GM12878 (cell line): ENCODE data around the gene HIVEP3. TPM values are rescaled to one million over a fixed set of nuclear protein-coding genes. Genes with fewer than 3 reads are reported as not detected.

ENCODE experiments used
- ATAC-seq: fragments of 200-7000 bp; cut with Tn5 transposase; 3 replicates; pipeline ENCODE4 v1.9.1; 2020; ENCODE audit warnings: mild to moderate bottlenecking, moderate library complexity
- BruUV-seq: library from RNA; stranded (reverse); fragments of 400-500 nt; replicated peaks from 2 replicates; lab custom pipeline; 2021; lab: Mats Ljungman, UMichigan
- CTCF ChIA-PET: fragments of 300-600 bp; sonication (Branson Sonifier 250); formaldehyde crosslinking; extraction: SDS; loops from one replicate; lab custom pipeline; 2021; ENCODE audit warnings: inconsistent platforms; lab: Yijun Ruan, JAX
- POLR2A ChIA-PET: fragments of 350-600 bp; formaldehyde crosslinking; extraction: SDS; loops from one replicate; lab custom pipeline; 2021; ENCODE audit warnings: inconsistent platforms; lab: Charles Lee
- RAD21 ChIA-PET: fragments of 300-600 bp; sonication (Branson Sonifier 250); formaldehyde crosslinking; loops from one replicate; lab custom pipeline; 2023; ENCODE audit warnings: antibody characterized with exemption; ENCODE audit not compliant: unreplicated experiment; lab: Charles Lee
- SMC1A ChIA-PET: fragments of 300-600 bp; sonication (Branson Sonifier 250); formaldehyde crosslinking; loops from one replicate; lab custom pipeline; 2023; ENCODE audit not compliant: unreplicated experiment, uncharacterized antibody; lab: Charles Lee
- DNase-seq: peaks from one replicate; pipeline ENCODE4 v3.0.0-alpha.2; 2011; ENCODE audit warnings: low read depth, low spot score
- FAIRE-seq: peaks from 3 replicates; lab custom pipeline; 2011; peaks lifted over from hg19 to GRCh38; lab: Jason Lieb, UNC
- H2AFZ ChIP-seq: 2 replicates; pipeline ENCODE4 v1.6.0; 2011; ENCODE audit warnings: low read depth, low read length, control low read depth; ENCODE audit not compliant: control insufficient read depth
- H3K27ac ChIP-seq: 2 replicates; pipeline ENCODE4 v1.5.1; 2011; ENCODE audit warnings: control low read depth; ENCODE audit not compliant: control insufficient read depth, insufficient read depth
- H3K27me3 ChIP-seq, 2 experiments: replicated peaks in 1 of 2; 2 replicates each; pipeline versions ENCODE4 v1.6.0 to v1.6.1; 2011; ENCODE audit warnings: low read length in 1 of 2; ENCODE audit not compliant: control insufficient read depth in 2 of 2, insufficient read depth in 2 of 2
- H3K36me3 ChIP-seq, 2 experiments: 2 replicates each; pipeline ENCODE4 v1.5.1; 2011; ENCODE audit warnings: low read length in 1 of 2; ENCODE audit not compliant: control insufficient read depth in 2 of 2, insufficient read depth in 2 of 2
- H3K4me1 ChIP-seq: 2 replicates; pipeline ENCODE4 v1.6.1; 2011; ENCODE audit warnings: mild to moderate bottlenecking, low read length, moderate library complexity, mixed read lengths; ENCODE audit not compliant: control insufficient read depth, insufficient read depth
- H3K4me2 ChIP-seq: 2 replicates; pipeline ENCODE4 v1.6.0; 2011; ENCODE audit warnings: control low read depth; ENCODE audit not compliant: control insufficient read depth, insufficient read depth
- H3K4me3 ChIP-seq: fragments of 200-600 bp; sonication (generic); 2 replicates; pipeline ENCODE4 v1.5.1; 2016
- H3K79me2 ChIP-seq: 2 replicates; pipeline ENCODE4 v1.6.0; 2011; ENCODE audit warnings: low read length; ENCODE audit not compliant: control insufficient read depth, insufficient read depth
- H3K9ac ChIP-seq: 2 replicates; pipeline ENCODE4 v1.8.0; 2011; ENCODE audit warnings: low read length, control low read depth, mixed read lengths; ENCODE audit not compliant: control insufficient read depth, insufficient read depth
- H3K9me3 ChIP-seq: replicated peaks from 3 replicates; pipeline ENCODE4 v1.5.1; 2011; ENCODE audit warnings: mild to moderate bottlenecking, low read length; ENCODE audit not compliant: control insufficient read depth, insufficient read depth
- H4K20me1 ChIP-seq: 2 replicates; pipeline ENCODE4 v1.6.0; 2011; ENCODE audit not compliant: control insufficient read depth, insufficient read depth
- ATF3 ChIP-seq: IDR thresholded peaks from 2 replicates; pipeline ENCODE4 v1.6.1; 2011; ENCODE audit warnings: low read depth, mild to moderate bottlenecking, low read length, moderate library complexity, borderline replicate concordance; ENCODE audit errors: extremely low read depth
- CBX5 ChIP-seq: sonication (generic); IDR thresholded peaks from 2 replicates; pipeline ENCODE4 v1.6.1; 2016; ENCODE audit warnings: low read depth, moderate library complexity, mild to moderate bottlenecking, inconsistent platforms
- ESRRA ChIP-seq: IDR thresholded peaks from 2 replicates; pipeline ENCODE4 v1.6.1; 2012; ENCODE audit warnings: mild to moderate bottlenecking, low read length, improper control_type of control experiment
- HCFC1 ChIP-seq: fragments of 150-350 bp; IDR thresholded peaks from 2 replicates; pipeline ENCODE4 v1.6.1; 2014; ENCODE audit warnings: low read length
- KDM1A ChIP-seq: fragments of 200-600 bp; sonication (generic); IDR thresholded peaks from 2 replicates; pipeline ENCODE4 v1.6.1; 2016; ENCODE audit warnings: borderline replicate concordance
- KLF5 ChIP-seq: fragments of 450-650 bp; IDR thresholded peaks from 2 replicates; pipeline ENCODE4 v1.6.1; 2014; ENCODE audit warnings: mild to moderate bottlenecking; ENCODE audit not compliant: partially characterized antibody
- PBX3 ChIP-seq: IDR thresholded peaks from 2 replicates; pipeline ENCODE4 v1.6.1; 2011; ENCODE audit warnings: mild to moderate bottlenecking, low read depth, low read length, moderate library complexity; ENCODE audit not compliant: insufficient replicate concordance
- RB1 ChIP-seq: fragments of 450-650 bp; formaldehyde crosslinking; IDR thresholded peaks from 2 replicates; pipeline ENCODE4 v1.6.1; 2017; ENCODE audit warnings: mild to moderate bottlenecking, borderline replicate concordance
- SREBF2 ChIP-seq: IDR thresholded peaks from 2 replicates; pipeline ENCODE4 v1.6.1; 2012; ENCODE audit warnings: mild to moderate bottlenecking, low read length
- YY1 ChIP-seq: IDR thresholded peaks from 2 replicates; pipeline ENCODE4 v1.6.1; 2011; ENCODE audit warnings: low read depth, mild to moderate bottlenecking, low read length
- ZNF687 ChIP-seq: fragments of 450-650 bp; IDR thresholded peaks from 2 replicates; pipeline ENCODE4 v1.6.1; 2017; ENCODE audit warnings: mild to moderate bottlenecking, moderate library complexity
- whole genome bisulfite sequencing: methylation state at CpG from one replicate; pipeline ENCODE4 v1.1.6; 2016; ENCODE audit warnings: low lambda C conversion rate; ENCODE audit not compliant: insufficient replicate concordance, insufficient coverage; ENCODE audit errors: missing lambda C conversion rate; 5-methylcytosine and 5-hydroxymethylcytosine counted together
- in situ Hi-C: fragments of 300-500 bp; cut with MboI; formaldehyde crosslinking; loops from 9 replicates; pipeline ENCODE4 v1.14.3; 2018; ENCODE audit warnings: mixed read lengths
- intact Hi-C: fragments of 100-400 bp; cut with micrococcal nuclease; formaldehyde crosslinking; loops from one replicate; pipeline ENCODE4 v1.14.2; 2022; ENCODE audit not compliant: unreplicated experiment
- polyA plus RNA-seq, 11 experiments: library from polyadenylated mRNA; depleted of rRNA in 4 of 11; unstranded in 6 of 11; stranded (reverse) in 5 of 11; fragments of >200 nt; fragmentation: Nextera tagmentation in 4 of 11; fragmentation: Illumina TruSeq in 1 of 11; extraction: Ambion mirVana in 4 of 11; extraction: Trizol in 1 of 11; gene quantifications; 1 replicate in 1 of 11; 2 replicates in 10 of 11; pipeline versions ENCODE4 v1.2.1 to v1.2.3, GENCODE V29; 2011 to 2016; ENCODE audit warnings: inconsistent platforms in 2 of 11, missing spikeins in 2 of 11, low read depth in 1 of 11
- total RNA-seq, 4 experiments: library from RNA; depleted of rRNA in 3 of 4; stranded (reverse); fragments of >200 nt in 3 of 4; fragmentation: Illumina TruSeq in 1 of 4; extraction: Trizol in 1 of 4; gene quantifications; 2 replicates each; pipeline versions ENCODE4 v1.2.1 to v1.2.3, GENCODE V29; 2013 to 2021
- TF ChIP-seq, protein P1 (sequence below): fragments of 450-650 bp; IDR thresholded peaks from 2 replicates; pipeline ENCODE4 v1.6.1; 2017; ENCODE audit warnings: low read depth, mild to moderate bottlenecking, moderate library complexity

HIVEP3 gene
- total and polyA plus RNA-seq, 10 of the 15 experiments (the other 5 are each of a cell fraction or from before 2014, with no cell fraction given) = 1.8 to 13.6 (median 3.8) TPM

DNA sequence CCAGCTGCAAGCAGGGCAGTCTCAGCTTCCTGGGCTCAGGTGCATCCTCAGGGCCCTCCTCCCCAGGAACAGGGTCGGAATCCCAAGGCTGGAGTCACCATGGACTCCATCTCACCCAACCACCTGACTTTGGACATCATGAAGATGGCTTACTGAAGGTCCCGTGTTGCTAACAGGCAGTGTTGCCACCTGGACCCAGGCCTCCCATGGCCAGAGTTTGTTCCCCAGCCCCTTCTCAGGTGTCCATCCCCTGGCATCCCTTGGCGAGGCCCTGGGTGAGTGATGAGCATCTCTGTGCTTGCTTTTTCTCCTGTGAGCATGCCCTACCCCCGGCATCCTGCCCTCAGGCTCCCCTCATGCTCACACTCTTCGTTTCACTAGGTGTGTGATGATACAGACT lies 332.5 kb downstream of the HIVEP3 start (continued):
- no peak for TF ChIP-seq YY1
- TF ChIP-seq CBX5 = no peak
- TF ChIP-seq HCFC1 = no peak
- no peak for TF ChIP-seq SREBF2
- TF ChIP-seq RB1 = no peak
- TF ChIP-seq, protein P1, sequence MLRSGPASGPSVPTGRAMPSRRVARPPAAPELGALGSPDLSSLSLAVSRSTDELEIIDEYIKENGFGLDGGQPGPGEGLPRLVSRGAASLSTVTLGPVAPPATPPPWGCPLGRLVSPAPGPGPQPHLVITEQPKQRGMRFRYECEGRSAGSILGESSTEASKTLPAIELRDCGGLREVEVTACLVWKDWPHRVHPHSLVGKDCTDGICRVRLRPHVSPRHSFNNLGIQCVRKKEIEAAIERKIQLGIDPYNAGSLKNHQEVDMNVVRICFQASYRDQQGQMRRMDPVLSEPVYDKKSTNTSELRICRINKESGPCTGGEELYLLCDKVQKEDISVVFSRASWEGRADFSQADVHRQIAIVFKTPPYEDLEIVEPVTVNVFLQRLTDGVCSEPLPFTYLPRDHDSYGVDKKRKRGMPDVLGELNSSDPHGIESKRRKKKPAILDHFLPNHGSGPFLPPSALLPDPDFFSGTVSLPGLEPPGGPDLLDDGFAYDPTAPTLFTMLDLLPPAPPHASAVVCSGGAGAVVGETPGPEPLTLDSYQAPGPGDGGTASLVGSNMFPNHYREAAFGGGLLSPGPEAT = no peak
- TF ChIP-seq KLF5 = no peak

- no peak overlapping the region for H3K9ac ChIP-seq
- no peaks in the 10 kb centered on the region for H3K79me2 ChIP-seq
- ATAC-seq = no peak
- 88% methylated on average over 25 of the region's 25 CpGs for WGBS
- peaks cover 0 to 9% of the 10 kb centered on the region in 2 experiments; a peak in 2 of 4 replicates for H3K36me3 ChIP-seq
- ChIA-PET RAD21 (no interaction called here), SMC1A (interaction anchor here (1.0 to 1.2 kb wide), 2 partner anchors 10 to 70 kb away, joined by 3 read pairs; no protein-coding TSS in a partner anchor), POLR2A (no interaction called here), CTCF (no interaction called here)
- no TSS peak for BruUV-seq
- DNase-seq = no peak
- H3K9me3 ChIP-seq = no peaks in the 10 kb centered on the region
- H3K27ac ChIP-seq = no peak overlapping the region
- no peak overlapping the region for H2AFZ ChIP-seq
- FAIRE-seq = no peak
- no peaks in the 10 kb centered on the region for H4K20me1 ChIP-seq
- in situ Hi-C loops = no loop called here
- H3K4me3 ChIP-seq = no peak overlapping the region
- intact Hi-C loops = no loop called here
- H3K27me3 ChIP-seq = no peaks in the 10 kb centered on the region
- no peak overlapping the region for H3K4me2 ChIP-seq
- H3K4me1 ChIP-seq = no peaks in the 10 kb centered on the region
- TF ChIP-seq ATF3 = no peak
- no peak for TF ChIP-seq ESRRA
- TF ChIP-seq KDM1A = no peak
- TF ChIP-seq ZNF687 = no peak
- TF ChIP-seq PBX3 = no peak
Measured at GRCh38 chr1:41583658-41584547, 334.8 kb downstream of the HIVEP3 start.
